GM18498 (cell line): ENCODE results near the gene TECPR2.

Source experiments
- ATAC-seq: cut with Tn5 transposase; IDR thresholded peaks from one replicate; pipeline ENCODE4 v1.9.1; 2021; ENCODE audit warnings: mild to moderate bottlenecking, moderate library complexity; ENCODE audit not compliant: unreplicated experiment

Gene TECPR2

DNA sequence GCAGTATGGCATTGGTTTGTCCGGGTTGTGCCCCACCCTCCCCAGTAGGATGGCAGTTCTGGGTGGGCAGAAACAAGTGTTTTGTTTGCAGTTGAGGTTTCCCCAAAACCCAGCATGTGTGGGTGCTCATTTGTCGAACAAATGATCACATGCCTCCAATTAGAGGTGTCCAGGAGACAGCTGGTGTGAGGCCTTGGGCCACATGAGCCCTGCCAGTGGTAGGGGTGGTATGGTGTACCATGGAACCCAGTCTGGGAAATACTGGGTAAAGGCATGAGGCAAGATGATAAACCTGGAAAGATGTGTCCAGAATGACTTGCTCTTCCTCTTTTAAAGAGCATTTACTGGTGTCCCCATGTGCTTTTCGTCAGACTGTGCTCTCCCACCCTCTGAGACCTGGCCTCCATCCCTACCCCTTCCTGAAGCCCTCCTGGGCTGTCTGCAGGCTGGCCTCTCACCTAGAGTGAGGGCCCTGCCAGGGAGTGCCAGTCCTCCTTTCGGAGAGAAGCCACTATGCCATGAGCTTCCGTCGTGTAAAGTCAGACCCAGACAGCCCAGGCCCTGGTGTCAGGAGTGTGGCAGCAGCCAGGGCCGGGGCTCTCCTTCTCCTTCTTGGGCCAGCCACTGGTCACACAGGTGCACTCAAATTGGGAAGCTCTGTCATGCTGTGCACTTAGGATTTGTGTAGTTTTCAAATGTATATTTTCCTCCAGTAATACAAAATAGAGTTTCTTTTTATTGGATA lies 129.2 kb downstream of the TECPR2 start:
- no peak for ATAC-seq

DNA sequence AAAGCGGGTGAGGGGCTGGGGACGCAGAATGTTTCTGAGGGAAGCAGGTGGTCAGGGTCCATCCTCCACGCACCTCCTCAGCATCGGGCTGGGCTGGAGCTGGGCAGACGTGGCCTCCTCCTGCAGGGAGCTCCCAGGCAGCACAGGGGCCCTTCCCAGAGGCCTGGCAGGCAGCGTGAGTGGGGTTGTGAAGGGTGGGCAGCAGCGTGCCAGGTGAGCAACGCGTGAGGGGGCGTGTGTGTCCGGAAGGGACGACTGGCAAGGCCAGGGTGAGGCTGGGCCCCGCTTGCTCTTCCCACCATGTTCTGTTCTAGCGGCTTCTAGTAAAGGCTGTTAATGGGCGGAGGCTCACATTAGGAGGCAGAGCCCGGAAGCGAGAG lies 129.8 kb downstream of the TECPR2 start:
- no peak for ATAC-seq

DNA sequence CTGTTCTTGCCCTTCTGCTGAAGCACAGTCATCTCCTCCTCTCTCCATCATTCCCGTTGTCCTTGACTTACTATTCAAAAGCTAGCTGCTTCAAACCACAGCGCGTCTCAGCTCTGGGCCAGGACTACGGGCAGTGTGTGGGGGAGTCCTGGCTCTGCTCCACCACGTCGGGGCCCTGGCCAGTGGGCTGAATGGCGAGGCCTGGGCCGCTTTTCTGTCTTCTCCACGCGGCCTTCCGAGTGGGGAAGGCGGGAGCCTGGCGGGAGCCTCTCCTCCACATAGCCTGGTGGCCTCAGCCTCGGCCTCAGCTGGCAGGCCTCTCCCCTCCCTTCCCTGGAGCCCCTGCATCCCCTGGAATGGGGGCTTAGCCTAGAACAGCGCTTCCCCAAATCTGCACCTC lies 130.4 kb downstream of the TECPR2 start:
- no peak for ATAC-seq

DNA sequence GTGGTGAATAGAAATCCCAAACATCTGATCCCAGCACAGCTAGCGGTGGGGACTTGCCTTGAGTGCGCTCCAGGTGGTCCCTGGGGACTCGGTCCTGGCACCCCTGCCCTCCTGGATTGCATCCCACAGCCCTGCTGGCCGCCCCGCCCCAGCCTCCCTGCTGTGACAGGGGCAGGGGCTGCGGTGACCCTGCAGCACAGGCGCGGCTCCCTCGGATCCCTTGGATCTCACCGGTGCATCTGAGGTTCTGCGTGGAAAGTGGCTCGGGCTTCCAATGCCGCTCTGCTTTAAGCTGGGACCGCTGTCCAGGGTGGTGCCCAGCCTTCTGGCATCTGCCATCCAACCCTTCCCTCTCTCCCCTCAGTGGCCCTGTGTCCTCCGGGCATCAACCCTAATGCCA lies 130.8 kb downstream of the TECPR2 start:
- ATAC-seq, result no peak

DNA sequence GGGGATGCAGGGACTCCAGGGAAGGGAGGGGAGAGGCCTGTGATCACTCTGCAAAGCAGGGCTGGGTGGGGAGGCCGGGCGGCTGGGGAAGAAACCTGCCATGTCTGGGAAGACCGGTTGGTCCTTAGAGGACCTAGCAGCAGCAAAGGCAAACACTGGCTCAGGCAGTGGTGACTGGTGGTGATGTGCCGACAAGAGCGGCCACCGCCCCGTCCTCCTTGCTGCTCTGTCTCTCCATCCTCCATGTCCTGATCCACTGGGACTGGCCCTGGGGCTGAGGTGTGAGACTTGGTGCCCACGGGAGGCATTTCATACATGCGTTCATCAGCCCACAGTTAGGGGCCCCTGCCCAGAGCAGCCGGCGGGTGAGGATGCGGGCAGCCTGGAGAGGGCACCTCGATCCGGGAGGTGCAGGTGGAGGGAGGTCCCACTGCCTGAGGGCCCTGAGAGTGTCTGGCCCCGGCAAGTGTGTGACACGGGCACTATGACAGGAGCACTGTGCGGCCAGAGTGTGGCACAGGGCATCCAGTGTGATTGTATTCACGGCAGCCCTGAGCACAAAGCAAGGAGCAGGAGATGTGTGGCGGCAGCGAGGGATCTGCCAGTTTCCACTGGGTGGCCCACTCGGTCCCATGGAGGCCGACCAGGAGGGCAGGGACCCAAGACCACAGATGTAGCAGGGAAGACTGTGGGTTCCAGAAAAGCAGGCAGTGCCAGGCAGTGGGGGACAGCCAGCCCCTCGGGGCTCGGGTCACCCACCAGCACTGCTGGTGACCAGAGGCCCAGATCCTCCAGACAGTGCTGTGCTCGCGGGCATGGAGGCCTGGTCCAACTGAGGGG lies 133.0 kb downstream of the TECPR2 start:
- no peak for ATAC-seq

DNA sequence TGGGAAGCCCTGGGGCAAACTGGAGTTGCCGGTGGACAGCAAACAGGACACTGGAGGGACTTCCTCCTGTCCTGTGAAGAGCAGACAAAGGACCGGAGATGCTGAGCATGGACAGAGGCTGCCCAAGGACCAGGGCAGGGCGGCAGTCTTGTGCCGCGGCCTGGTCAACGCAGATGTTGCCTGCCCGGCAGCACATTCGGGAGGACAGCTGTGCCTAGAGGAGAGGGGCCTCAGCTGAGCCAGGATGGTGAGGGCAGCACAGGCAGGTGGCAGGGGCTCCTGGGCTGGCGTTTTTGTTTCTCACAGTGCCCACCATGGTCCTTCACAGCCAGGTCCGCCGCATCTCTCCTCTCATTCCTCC lies 133.6 kb downstream of the TECPR2 start:
- ATAC-seq, result no peak

DNA sequence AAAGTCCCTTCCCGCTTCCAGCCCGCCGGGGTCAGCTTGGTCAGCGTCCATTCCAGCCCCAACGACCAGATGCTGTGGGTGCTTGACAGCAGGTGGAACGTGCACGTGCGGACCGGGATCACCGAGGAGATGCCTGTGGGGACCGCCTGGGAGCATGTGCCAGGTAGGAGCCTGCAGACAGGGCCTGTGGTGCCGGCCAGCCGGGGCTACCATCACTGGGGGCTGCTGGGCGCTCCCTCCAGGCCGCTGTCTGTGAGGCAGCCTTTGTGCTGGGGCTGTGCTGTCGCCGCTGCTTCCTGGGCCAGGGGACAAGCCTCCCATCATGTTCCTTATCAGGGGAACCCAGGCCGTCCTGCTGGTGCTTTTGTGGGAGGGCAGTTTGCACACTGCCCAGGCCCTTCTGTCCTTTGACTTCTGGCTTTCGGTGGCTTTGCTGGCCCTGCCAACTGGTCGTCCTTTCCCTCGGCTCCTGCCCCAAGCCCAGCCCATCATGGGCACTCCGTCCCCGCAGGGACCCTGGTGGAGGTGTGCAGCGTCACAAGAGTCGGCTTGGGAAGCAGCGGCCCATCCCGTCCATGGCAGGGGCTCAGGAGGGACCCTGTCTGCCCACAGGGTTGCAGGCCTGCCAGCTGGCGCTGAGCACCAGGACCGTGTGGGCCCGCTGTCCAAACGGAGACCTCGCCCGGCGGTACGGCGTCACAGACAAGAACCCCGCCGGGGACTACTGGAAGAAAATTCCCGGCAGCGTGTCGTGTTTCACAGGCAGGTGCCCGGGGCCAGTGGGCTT lies 134.4 kb downstream of the TECPR2 start:
- ATAC-seq, result no peak

DNA sequence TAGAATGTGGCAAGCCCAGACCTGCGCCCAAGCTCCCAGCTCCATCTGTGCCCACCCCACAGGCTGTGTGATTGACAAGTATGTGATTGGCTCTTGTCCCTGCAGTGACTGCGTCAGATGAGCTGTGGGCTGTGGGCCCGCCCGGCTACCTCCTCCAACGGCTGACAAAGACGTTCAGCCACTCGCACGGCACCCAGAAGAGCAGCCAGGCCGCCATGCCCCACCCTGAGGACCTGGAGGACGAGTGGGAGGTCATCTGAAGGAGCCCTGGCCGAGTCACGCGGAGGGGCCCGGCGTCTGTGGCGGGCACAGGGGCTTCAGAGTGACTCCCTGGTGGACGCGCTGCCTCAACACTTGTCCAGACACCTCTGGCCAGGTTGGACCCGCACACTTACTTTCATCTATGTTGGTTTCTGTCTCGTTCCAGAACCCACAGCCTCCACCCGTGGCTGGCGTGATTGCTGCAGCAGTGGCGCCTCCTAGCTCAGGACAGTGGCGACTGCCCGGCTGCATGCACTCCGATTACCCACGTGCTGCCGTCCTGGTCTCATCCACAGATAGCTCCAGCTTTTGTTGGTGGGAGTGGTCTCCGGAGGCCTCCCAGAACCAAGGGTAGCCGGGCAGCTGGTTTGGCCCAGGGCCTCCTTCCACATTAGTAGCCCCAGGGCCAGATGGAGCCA lies 135.4 kb downstream of the TECPR2 start:
- ATAC-seq, result no peak

DNA sequence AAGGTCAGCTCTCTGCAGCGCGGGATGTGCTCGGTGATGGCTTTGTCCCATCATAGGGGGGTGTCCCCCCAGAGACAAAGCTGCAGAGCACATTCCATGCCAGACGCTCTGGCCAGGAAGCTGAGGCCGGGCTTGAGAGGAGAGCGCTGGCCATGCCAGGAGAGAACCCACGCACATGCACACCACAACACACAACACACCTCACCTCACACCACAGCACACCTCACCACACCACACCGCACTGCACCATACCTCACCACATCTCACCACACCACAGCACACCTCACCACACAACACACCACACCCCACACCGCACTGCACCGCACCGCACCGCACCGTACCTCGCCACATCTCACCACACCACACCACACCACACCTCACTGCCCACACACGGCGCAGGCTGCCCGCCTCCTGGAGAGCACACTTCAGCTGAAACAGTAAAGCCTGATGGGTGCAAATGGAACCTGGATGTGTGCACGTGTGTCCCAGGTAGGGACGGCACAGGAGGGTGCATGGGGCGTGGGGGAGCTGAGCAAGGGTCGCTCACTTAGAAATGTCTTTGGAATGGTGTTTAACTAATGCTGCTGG lies 136.0 kb downstream of the TECPR2 start:
- ATAC-seq, result no peak

DNA sequence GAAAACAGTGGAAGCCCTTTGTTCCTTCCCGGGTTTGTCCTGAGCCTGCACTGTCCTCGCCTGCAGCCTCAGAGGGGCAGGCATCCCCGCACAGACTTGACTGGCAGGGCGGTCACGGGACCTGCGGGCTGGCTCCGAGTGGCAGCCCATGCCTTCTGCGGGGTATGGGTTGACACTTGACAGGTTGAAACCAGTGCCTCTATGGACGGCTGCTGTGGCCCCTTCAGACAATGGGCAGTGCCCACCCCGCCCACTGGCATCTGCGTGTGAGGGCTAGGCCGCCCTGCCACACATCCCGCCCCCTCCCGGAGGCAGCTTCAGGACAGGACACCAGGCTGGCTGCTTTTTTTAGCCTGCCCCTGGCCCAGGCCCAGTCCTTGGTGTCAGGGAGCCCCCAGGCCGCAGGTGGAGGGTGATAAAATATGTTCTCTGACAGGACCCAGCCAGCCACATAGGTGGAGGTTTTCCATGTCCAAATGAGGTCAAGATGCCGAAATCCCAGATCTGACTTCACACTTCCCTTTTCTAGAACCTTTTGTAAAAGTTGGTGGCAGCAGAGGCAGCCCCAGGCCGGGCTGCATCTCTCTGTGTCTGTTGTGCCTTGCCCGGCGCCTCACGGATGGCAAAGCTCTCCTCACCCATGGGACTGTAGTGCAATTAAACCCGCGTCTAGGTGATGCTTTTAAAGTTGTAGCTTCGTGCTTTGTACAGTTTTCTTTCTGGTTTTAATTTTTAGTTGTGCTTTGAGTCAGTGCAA lies 136.8 kb downstream of the TECPR2 start:
- ATAC-seq, result no peak

DNA sequence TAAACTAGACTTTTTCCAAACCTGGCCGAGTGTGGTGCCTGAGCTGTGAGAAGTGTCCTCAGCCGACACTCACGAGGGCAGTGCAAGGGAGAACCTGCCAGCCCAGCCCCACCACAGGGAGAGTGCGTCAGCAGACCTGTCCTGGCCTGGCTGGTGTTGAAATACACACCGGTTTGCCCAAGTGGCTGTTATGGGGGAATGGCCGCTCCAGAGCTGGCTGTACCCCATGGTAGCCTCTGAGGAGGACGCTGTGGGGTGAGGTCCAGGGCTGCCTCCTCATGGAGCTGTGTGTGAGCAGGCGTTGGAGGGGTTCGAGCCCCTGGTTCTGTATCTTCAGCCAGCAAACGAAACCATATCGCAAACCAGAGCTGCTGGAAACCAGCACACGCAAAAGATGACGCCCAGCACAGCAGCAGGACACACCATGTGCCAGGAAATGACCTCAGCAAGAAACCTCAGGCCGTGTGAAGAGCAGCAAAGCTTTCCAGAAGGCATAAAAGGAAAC lies 137.5 kb downstream of the TECPR2 start:
- ATAC-seq, result no peak

DNA sequence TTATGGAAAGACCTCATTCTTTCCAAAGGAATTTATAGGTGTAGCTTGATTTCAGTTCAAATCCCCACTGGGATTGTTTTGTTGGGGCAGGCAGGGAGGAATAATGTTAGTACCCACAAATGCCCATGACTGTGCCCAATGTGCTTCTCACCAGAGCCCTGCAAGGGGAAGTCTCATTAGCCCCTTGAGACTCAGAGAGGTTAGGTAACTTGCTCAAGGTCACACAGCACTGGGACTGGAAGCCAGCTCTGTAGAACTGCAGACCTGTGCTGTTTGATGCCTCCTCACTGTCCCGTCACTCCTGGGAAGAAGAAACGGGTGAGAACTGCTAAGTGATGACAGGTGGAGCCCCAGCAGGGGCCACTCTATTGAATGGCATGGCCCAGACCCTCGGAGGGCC lies 138.0 kb downstream of the TECPR2 start:
- ATAC-seq, result no peak

DNA sequence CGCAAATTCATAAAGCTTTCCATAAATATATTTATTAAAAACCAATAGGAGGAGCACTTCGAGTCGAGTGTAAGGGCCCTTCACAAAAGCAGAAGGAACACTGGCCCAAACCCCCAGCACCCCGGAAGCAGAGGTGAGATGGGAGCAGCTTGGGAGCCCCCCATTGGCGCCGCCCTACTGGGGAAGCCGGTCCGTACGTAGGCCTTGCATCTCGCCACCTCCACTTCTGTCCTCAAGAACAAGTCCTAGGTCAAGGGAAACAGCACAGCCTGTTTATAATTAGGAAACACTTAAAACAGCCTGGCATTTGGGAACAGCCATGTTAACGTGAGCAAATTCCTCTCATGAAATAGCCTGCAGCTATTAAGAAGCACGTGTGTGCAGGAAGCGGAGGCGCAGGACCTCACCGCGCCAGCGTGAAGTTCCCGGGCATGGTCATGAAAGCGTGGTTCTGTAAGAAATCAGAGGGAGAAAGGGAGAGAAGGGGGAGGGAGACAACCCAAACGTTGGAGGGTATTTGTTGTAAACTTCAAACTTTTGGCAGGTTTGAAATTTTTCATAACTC lies 139.1 kb downstream of the TECPR2 start:
- ATAC-seq, result no peak

DNA sequence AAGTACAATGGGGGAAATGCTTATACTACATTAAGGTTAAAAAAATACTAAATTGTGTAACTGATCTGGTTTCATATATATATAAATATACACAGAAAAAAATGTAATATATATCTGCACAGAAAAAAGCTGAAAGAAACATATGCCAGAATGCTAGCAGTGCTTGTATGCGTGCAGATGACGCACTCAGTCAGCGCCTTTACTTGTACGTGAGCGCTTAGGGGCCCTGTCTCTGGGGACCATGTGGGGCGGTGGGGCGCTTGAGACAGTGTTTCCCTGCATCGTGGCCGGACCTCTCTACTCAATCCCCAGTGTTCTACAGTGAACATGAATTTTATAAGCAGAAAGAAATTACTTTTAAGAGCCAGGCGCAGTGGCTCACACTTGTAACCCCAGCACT lies 139.8 kb downstream of the TECPR2 start:
- no peak for ATAC-seq

DNA sequence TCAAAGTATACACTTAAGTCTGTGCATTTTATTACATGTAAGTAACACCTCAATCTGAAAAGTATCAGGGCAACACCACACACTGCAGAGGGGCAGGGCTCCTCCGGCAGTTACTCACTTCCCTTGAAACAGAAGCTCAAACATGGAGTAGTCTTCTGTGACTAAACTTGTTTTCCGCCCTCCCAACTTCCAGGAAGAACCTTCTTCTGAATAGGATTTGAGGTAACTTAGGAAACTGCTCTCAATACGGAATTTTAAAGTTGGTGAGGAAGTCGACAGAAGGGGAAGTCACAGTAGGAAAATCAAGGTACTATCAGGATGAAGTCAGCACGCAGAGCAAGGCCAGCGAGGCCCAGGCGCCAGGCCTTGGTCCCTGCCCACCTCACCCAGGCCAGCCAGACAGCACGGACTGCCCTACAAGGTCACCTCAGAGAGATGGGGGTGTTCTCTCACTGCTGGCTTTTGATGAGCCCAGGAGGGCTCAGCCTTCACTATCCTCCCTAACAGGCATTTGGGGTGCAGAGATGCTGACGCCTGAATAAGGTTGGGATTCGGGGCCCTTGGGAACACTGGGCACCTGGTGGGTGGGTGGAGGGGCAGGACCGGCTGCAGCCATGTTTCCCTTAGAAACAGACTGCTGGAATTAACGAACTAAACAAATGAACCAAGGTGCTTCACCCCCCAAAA lies 141.0 kb downstream of the TECPR2 start:
- no peak for ATAC-seq

DNA sequence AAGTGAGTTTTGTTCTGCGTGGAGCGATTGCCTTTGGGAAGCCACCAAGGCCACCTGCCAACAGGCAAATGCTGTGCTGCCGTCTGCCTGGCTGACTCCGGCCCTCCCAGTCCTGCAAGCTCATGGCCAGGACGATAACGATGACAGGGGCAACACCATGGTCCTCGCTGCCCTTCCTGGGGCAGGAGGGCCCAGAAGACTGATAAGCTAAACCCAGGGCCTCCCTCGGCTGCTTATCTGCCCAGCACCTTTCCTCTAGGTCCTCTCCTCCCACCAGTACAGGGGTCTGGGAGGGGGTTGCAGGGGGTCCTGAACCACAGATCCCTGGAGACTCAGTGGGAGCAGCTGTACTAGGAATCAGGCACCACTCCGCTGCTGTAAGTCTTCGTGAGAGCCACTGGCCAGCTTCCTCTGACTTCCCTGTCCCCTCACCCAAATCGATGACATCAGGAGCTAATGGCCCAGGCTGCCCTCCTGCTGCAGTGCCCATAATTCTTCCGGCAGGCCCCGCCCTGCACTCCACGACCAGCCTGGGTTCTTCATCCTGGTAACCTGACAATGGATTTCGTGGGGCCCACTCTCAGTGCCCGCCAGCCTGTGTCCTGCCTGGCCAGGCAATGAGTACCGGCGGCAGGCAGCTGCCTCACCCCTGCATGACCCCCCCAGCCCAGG lies 141.7 kb downstream of the TECPR2 start:
- ATAC-seq, result no peak

DNA sequence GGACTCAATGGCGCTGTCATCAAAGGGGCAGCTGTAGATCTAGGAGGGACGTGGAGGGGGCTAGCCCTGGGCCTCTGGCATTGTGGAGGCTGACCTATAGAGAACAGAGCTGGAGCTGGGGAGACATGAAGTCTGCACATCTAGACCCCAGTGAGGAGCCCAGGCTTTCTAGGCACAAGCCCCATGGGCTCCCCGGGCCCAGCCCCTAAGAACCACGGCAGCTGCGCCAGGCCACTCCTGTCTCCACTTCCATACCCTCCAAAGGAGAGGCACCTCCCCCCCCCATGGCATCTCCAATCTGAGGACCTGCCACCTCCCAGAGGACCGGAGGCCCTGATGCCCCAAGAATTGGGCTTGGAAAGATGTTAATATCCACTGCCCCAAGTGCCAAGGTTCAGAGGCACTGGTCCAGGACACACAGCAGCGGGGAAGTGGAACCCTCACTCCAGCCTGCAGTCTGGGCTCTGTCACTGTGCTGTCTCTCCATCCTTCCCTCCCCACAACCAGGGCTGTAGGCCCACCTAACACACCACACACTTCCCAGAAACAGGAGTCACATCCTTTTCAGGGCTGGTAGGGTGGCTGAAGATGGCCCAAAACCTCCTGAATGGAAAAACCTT lies 142.4 kb downstream of the TECPR2 start:
- no peak for ATAC-seq
